Measurements from ENCODE around the gene EXT2.

EXT2 gene

DNA sequence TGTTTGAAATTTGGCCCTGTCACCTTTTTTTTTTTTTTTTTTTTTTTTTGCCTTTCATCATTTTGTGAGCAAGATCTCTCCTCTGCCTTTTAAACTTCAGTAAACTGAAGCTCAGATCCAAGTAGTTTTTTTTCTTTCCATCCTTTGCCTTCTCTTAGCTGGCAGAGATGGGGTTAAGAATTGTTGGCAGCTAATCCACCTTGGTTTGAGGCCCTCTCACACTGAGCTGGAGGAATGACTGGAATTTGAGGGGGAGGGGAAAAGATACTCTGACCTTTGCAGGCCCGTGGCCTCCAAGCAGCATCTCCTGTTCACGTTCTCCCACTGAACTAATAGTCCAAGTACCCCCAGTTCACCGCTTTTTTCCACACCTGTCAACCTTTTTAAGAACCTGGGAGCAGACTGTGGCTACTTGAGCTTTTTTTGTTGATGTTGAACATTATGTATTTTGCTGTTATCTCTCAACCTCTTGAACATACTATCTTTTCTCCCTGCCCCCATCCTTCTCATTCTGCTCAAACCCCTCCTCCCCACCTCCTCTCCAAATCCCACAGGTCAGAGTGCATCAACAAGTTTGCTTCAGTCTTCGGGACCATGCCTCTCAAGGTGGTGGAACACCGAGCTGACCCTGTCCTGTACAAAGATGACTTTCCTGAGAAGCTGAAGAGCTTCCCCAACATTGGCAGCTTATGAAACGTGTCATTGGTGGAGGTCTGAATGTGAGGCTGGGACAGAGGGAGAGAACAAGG, 148.3 kb downstream of the EXT2 start:
- H3K4me3 ChIP-seq (replicated peaks in 1 of 2; ENCODE audit: low read depth in 2 of 2, low read length in 2 of 2), result no peak overlapping the region
- DNase-seq (ENCODE audit: low read depth in 2 of 2), result peak; percentile 68 to 86
- TF ChIP-seq, protein P1, sequence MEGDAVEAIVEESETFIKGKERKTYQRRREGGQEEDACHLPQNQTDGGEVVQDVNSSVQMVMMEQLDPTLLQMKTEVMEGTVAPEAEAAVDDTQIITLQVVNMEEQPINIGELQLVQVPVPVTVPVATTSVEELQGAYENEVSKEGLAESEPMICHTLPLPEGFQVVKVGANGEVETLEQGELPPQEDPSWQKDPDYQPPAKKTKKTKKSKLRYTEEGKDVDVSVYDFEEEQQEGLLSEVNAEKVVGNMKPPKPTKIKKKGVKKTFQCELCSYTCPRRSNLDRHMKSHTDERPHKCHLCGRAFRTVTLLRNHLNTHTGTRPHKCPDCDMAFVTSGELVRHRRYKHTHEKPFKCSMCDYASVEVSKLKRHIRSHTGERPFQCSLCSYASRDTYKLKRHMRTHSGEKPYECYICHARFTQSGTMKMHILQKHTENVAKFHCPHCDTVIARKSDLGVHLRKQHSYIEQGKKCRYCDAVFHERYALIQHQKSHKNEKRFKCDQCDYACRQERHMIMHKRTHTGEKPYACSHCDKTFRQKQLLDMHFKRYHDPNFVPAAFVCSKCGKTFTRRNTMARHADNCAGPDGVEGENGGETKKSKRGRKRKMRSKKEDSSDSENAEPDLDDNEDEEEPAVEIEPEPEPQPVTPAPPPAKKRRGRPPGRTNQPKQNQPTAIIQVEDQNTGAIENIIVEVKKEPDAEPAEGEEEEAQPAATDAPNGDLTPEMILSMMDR (IDR thresholded peaks at IDR 0.05; ENCODE audit: low read depth, low read length), result no peak

DNA sequence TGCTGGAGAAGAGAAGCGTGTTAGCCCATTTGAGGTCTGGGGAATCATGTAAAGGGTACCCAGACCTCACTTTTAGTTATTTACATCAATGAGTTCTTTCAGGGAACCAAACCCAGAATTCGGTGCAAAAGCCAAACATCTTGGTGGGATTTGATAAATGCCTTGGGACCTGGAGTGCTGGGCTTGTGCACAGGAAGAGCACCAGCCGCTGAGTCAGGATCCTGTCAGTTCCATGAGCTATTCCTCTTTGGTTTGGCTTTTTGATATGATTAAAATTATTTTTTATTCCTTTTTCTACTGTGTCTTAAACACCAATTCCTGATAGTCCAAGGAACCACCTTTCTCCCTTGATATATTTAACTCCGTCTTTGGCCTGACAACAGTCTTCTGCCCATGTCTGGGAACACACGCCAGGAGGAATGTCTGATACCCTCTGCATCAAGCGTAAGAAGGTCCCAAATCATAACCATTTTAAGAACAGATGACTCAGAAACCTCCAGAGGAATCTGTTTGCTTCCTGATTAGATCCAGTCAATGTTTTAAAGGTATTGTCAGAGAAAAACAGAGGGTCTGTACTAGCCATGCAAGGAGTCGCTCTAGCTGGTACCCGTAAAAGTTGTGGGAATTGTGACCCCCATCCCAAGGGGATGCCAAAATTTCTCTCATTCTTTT, 149.3 kb downstream of the EXT2 start:
- no peak overlapping the region for H3K4me3 ChIP-seq (replicated peaks in 1 of 2; ENCODE audit: low read depth in 2 of 2, low read length in 2 of 2)
- peak; percentile 38 to 61 for DNase-seq (ENCODE audit: low read depth in 2 of 2)
- TF ChIP-seq, protein P1 (IDR thresholded peaks at IDR 0.05; ENCODE audit: low read depth, low read length), result no peak

DNA sequence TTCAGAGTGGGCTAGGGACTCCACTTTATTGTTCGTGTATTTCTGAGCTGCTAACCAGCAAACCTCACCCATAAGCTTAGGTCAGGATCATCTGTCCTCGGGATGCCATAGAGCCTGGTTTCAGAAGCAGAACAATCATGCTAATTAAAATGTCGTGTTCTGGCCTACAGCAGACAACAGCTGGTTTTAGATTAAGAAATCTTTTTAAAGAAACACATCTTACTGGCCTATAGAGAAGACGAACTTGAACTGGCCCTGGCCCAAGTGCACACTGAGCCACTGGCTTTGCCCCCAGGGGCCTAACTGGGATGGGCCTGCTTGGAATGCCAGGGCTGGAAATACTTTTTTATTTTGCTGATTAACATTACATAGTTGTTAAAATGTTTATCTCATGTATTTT, 151.2 kb downstream of the EXT2 start:
- peak; percentile 56 to 81 for DNase-seq (ENCODE audit: low read depth in 2 of 2)
- TF ChIP-seq, protein P1 (IDR thresholded peaks at IDR 0.05; ENCODE audit: low read depth, low read length), result no peak
- H3K4me3 ChIP-seq (replicated peaks in 1 of 2; ENCODE audit: low read depth in 2 of 2, low read length in 2 of 2), result no peak overlapping the region

DNA sequence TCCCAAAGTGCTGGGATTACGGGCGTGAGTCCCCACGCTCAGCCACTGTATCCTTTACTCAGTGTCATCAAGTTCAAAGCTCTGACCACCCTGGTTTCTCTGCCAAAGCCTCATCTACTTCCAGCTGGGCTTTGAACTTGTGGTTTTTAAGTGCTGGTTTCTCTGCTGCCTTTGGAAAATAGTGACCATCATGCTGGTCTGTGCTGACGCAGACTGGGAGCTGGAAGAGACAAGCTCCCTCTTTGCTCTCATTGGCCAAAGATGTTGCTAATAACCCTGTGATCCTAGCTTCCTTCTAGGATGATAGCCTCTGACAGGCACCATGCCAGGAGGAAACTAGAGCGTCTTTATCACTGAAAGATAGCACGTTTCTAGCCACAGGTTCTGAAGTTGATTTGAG, 152.0 kb downstream of the EXT2 start:
- no peak overlapping the region for H3K4me3 ChIP-seq (replicated peaks in 1 of 2; ENCODE audit: low read depth in 2 of 2, low read length in 2 of 2)
- TF ChIP-seq, protein P1 (IDR thresholded peaks at IDR 0.05; ENCODE audit: low read depth, low read length), result no peak
- no peak for DNase-seq (ENCODE audit: low read depth in 2 of 2)

DNA sequence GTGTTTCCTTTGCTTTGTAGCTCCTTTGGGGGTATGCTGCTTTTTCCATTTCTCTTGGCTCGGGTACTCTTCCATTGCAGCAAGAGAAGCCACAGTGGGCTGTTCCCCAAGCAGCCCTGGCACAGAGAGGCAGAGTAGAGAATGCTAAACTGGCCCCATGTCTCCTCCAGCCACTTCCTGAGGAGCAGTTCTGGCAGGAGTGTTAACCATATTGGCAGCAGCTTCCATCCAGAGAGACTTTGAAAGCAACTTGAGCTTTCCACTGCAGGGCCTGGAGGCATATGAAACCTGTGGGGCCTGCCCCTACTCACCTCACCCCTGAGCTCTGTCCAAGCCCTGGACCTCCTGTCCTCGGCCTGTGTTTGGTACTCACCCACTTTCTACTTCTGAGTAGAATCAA, 152.6 kb downstream of the EXT2 start:
- no peak overlapping the region for H3K4me3 ChIP-seq (replicated peaks in 1 of 2; ENCODE audit: low read depth in 2 of 2, low read length in 2 of 2)
- TF ChIP-seq, protein P1 (IDR thresholded peaks at IDR 0.05; ENCODE audit: low read depth, low read length), result no peak
- DNase-seq (ENCODE audit: low read depth in 2 of 2), result peak in 1 of 2 donors; percentile 77

DNA sequence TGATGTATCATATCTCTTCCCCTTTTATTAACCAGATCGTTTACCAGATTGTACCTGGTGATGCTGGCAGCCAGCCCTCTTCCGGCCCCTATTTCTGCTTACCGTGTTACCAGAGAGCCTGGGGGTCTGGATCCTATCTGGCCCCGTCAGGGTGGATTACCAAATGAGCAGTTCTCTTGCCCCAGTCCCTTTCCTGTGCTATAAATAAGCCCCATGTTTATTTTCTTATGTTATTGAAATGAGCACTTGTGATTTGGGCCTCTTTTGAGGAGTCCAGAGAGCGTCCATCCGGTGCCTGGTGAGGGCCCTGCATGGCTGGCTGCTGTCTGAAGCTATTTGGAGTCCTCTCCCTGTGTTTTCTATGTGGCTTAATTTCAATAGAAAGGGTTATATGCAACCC, 154.9 kb downstream of the EXT2 start:
- H3K4me3 ChIP-seq (replicated peaks in 1 of 2; ENCODE audit: low read depth in 2 of 2, low read length in 2 of 2), result no peak overlapping the region
- TF ChIP-seq, protein P1 (IDR thresholded peaks at IDR 0.05; ENCODE audit: low read depth, low read length), result no peak
- no peak for DNase-seq (ENCODE audit: low read depth in 2 of 2)

Measured in cardiac fibroblast (primary cell).